Esophagus muscularis mucosa (tissue), 4 donors: ENCODE results near the gene TBC1D17.

ENCODE experiments used
- EP300 ChIP-seq: sonication (generic); formaldehyde crosslinking; IDR thresholded peaks from one replicate; pipeline ENCODE4 v1.6.1; 2017; ENCODE audit warnings: antibody characterized with exemption
- POLR2A ChIP-seq: fragments of 450-650 bp; IDR thresholded peaks from one replicate; pipeline ENCODE4 v1.6.1; 2017; ENCODE audit warnings: antibody characterized with exemption, moderate library complexity, mild to moderate bottlenecking, low read depth
- POLR2AphosphoS5 ChIP-seq, 2 donors: sonication (generic); formaldehyde crosslinking; IDR thresholded peaks; one replicate each; pipeline ENCODE4 v1.6.1; 2017; ENCODE audit warnings: antibody characterized with exemption in 2 of 2
- TF ChIP-seq, protein P1 (sequence below), 3 experiments: fragments of 200-600 bp in 2 of 3; fragments of 450-650 bp in 1 of 3; sonication (generic) in 2 of 3; IDR thresholded peaks; one replicate each; pipeline ENCODE4 v1.5.1; 2017 to 2019; ENCODE audit warnings: antibody characterized with exemption in 3 of 3, mild to moderate bottlenecking in 2 of 3, moderate library complexity in 1 of 3

DNA sequence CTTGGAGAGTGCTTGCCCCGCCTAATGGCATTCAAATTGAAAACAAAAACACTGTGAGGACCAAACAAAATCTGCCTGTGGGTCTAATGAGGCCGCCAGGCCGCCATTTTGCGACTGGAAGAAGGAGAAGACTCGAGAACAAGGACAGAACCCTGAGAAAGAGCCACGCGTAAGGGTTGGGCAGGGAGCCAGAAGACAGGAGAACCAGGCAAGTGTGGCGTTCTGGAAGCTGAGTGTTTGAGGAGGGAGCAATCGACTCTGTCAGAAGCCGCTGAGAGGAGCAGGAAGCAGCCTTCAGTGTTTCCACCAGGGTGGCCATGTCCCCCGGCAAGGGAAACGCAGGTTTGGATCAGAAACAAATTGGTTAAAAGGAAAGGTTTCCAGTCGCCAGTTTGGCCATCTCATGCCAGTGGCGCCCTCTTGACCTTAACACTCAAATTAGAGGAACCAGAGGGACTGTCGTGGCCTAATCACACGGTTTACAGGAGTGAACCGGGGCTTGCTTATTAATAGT lies 36.7 kb upstream of the TBC1D17 start:
- TF ChIP-seq, protein P1, sequence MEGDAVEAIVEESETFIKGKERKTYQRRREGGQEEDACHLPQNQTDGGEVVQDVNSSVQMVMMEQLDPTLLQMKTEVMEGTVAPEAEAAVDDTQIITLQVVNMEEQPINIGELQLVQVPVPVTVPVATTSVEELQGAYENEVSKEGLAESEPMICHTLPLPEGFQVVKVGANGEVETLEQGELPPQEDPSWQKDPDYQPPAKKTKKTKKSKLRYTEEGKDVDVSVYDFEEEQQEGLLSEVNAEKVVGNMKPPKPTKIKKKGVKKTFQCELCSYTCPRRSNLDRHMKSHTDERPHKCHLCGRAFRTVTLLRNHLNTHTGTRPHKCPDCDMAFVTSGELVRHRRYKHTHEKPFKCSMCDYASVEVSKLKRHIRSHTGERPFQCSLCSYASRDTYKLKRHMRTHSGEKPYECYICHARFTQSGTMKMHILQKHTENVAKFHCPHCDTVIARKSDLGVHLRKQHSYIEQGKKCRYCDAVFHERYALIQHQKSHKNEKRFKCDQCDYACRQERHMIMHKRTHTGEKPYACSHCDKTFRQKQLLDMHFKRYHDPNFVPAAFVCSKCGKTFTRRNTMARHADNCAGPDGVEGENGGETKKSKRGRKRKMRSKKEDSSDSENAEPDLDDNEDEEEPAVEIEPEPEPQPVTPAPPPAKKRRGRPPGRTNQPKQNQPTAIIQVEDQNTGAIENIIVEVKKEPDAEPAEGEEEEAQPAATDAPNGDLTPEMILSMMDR (IDR thresholded peaks at IDR 0.05): no peak
- no peak for TF ChIP-seq POLR2AphosphoS5 (IDR thresholded peaks at IDR 0.05)
- TF ChIP-seq POLR2A: no peak
- no peak for TF ChIP-seq EP300
